GM12873 (cell line): ENCODE measurements around the gene BANP.

Source experiments
- TF ChIP-seq, protein P1 (sequence below): IDR thresholded peaks from 2 replicates; pipeline ENCODE4 v1.5.1; 2012; ENCODE audit warnings: low read depth, mild to moderate bottlenecking, moderate library complexity, low read length, control low read depth; ENCODE audit not compliant: insufficient read depth; ENCODE audit errors: missing control alignments

BANP gene

GRCh38 chr16:87949071-87949744, 2.0 kb upstream of the BANP start:
- TF ChIP-seq, protein P1, sequence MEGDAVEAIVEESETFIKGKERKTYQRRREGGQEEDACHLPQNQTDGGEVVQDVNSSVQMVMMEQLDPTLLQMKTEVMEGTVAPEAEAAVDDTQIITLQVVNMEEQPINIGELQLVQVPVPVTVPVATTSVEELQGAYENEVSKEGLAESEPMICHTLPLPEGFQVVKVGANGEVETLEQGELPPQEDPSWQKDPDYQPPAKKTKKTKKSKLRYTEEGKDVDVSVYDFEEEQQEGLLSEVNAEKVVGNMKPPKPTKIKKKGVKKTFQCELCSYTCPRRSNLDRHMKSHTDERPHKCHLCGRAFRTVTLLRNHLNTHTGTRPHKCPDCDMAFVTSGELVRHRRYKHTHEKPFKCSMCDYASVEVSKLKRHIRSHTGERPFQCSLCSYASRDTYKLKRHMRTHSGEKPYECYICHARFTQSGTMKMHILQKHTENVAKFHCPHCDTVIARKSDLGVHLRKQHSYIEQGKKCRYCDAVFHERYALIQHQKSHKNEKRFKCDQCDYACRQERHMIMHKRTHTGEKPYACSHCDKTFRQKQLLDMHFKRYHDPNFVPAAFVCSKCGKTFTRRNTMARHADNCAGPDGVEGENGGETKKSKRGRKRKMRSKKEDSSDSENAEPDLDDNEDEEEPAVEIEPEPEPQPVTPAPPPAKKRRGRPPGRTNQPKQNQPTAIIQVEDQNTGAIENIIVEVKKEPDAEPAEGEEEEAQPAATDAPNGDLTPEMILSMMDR: no peak

- TF ChIP-seq, protein P1: no peak
Observed at GRCh38 chr16:87951552-87952538, 611 bp downstream of the BANP start.

GRCh38 chr16:87952751-87953150, 1.5 kb downstream of the BANP start:
- TF ChIP-seq, protein P1: no peak

GRCh38 chr16:87953308-87954215, 2.3 kb downstream of the BANP start:
- TF ChIP-seq, protein P1: no peak

DNA sequence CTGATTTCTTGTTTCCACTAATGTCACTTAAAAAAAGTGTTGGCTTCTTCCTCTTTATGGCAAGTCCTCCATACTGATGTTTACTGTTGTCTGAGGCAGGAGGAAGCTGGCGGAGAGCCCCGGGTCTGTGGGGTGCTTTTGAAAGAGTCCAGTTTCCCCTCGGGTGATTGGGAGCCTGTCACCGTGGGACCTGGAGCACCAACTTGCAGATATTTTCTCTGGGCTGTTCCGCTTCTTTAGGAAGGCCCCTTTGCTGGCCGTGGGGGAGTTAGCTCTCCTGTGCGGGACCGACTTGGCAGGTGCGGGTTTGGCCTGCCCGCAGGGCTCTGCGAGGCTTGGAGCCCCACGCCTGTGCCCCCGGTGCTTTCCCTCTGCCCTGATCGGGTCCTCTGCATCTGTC, 3.1 kb downstream of the BANP start:
- TF ChIP-seq, protein P1: no peak

GRCh38 chr16:87954826-87955225, 3.6 kb downstream of the BANP start:
- TF ChIP-seq, protein P1: no peak
